DMS114 treated with DMSO at 0.1 percent for 48 hours (cell line): Measurements from ENCODE around the gene BCAS3.
"Not testable (repeated sequence)": the region's sequence is repeated elsewhere in the genome, so short reads cannot be mapped to it uniquely, and the experiment has no call there.

ENCODE experiments used
- DNase-seq: peaks from one replicate; lab custom pipeline; 2025; ENCODE audit not compliant: unreplicated experiment; lab: John Stamatoyannopoulos, UW

BCAS3 gene

GRCh38 chr17:61240851-61241468 is 563.3 kb downstream of the BCAS3 start:
- no peak for DNase-seq

DNA sequence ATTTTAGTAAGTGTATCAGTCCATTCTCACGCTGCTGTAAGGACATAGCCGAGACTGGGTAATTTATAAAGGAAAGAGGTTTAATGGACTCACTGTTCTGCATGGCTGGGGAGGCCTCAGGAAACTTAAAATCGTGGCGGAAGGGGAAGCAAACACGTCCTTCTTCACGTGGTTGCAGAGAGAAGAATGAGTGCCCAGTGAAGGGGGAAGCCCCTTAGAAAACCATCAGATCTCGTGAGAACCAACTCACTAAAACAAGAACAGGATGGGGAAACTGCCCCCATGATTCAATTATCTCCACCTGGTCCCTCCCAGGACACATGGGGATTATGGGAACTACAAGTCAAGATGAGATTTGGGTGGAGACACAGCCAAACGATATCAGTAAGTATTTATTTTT is 567.3 kb downstream of the BCAS3 start:
- not testable (repeated sequence) for DNase-seq

DNA sequence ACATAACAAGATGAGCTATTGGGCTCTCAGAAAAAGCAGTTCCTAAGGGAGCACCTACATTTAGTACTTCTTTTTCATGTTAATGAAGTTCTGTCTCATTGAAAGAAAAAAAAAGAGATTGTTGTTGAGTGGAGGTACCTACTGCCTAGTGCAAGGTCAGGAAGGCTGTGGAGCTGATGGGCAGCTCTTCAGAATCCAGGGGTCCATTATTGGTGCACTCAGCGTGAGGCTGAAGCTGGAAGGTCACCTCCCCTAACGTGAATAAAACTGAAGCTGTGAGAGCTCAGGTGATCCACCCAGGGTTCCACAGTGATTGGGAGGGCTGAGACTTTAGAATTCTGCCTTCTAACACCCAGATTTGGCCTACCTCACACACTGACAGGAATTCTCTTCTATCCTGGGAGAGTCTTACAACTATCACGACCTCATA is 568.1 kb downstream of the BCAS3 start:
- DNase-seq: no peak

- DNase-seq: no peak
Observed at GRCh38 chr17:61247439-61247838, 569.8 kb downstream of the BCAS3 start.

GRCh38 chr17:61248399-61248798 is 570.7 kb downstream of the BCAS3 start:
- no peak for DNase-seq

- no peak for DNase-seq
Observed at GRCh38 chr17:61249649-61250299, 572.1 kb downstream of the BCAS3 start.

- no peak for DNase-seq
Observed at GRCh38 chr17:61250335-61250890, 572.8 kb downstream of the BCAS3 start.

- no peak for DNase-seq
Observed at GRCh38 chr17:61251939-61252865, 574.6 kb downstream of the BCAS3 start.

DNA sequence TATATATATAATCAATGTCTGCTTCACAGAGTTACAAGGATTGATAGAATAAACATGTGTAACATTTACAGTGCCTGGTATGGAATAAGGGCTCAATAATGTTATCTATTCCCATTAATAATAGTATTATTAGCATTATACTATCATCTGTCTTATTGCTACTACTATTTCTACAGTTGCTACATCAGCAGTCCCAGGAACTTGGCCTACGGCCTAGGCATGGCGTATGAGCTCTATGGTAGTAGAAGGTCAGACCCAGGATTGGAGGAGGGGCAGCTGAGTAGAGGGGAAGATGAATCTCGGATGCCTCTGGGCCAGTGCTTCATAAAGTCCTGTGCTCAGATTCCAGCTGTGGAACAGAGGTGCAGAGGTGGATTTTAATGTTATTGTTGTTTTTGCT is 575.7 kb downstream of the BCAS3 start:
- no peak for DNase-seq

DNA sequence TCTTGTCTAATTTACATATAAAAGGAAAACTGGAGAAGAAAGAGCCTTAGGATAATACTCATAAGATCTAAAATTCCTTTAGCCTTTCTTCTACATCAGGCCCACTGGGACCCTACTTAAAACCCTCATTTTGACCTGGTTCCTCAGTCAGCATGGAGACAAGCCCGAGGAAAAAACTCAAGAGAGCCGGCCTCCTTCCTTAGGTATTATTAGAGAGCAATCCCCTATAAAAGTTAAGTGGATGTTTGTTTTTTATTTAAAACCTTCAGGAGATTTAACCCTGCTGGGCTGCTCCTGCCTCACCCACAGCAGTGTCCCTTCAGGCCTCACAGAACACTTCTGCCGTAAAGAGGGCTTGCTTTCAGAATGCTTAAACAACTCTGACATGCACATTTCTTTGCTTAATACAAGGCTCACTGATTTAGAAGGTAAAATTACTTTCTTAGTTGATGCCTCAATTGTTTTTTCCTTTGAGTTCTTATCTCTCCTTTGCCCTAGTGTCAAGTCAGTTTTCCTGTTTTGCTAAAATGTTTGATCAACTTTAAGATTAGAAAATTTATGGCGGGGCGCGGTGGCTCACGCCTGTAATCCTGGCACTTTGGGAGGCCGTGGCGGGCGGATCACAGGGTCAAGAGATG is 576.4 kb downstream of the BCAS3 start:
- DNase-seq: no peak

DNA sequence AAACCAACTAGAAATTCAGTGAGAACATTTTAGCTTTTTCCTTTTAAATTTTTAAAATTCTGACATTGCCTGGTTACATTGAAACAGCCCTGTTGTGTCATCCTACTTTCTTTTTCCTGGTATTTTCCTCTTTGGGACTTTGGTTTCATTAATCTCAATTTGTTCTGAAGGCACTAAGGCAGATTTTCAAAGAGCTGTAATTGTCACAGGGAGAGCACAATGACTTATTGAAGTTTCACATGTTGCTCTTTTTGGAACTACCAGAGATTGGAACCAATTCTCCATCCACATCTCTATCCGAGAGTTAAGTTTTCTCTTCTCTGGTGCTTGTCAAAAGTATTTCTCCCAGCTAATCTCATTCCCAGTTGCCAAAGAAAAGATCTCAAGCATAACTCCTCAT is 577.3 kb downstream of the BCAS3 start:
- DNase-seq: no peak

- DNase-seq: no peak
Observed at GRCh38 chr17:61255647-61256046, 578.0 kb downstream of the BCAS3 start.

DNA sequence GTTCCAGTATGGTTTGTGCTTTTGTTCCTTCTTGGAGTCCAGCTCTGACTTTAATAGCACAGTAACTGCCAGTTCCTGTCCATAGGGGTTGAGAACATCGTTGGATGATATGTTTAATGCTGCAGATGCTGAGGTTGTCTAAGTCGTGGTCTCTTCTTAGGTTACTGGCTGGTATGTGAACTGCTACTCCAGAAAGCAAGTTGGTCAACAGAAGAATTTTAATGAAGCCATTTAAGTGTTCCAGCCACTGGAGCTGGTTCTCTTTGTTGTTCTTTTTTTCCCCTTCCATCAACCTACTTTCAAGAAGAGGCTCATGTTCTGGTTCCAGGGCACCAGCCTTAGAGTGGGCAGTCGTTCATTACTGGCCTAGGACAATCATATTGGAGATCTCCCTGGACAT is 581.7 kb downstream of the BCAS3 start:
- no peak for DNase-seq

GRCh38 chr17:61260071-61260797 is 582.6 kb downstream of the BCAS3 start:
- no peak for DNase-seq

DNA sequence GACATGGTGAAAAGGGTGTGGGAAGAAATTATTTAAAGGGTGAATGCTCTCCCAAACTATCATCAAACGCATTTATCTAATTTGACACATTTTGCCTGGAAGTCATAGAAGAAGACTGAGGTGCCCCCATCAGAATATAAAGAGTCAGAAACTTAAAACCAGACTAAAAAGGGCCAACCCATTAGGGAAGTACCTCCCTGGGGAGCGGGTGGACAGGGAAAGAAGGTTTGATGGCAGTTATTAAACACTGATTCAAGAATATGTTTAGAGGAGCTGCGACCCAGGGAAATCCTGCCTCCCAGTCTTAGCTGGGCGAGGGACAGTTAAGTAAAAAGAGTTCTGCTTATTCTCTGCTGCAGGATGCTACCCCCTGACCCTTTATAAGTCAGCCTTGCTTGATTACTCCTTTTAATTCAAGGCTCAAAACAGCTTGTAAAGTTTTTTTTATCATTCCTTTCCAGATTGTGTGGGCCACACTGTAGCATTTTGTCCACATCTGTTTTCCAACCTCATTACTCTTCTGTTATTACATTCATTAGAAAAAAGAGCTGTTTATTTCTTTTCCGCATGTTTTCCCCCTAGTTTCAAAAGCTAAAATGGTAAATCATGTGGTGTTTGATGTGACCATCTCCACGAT is 583.5 kb downstream of the BCAS3 start:
- DNase-seq: no peak

DNA sequence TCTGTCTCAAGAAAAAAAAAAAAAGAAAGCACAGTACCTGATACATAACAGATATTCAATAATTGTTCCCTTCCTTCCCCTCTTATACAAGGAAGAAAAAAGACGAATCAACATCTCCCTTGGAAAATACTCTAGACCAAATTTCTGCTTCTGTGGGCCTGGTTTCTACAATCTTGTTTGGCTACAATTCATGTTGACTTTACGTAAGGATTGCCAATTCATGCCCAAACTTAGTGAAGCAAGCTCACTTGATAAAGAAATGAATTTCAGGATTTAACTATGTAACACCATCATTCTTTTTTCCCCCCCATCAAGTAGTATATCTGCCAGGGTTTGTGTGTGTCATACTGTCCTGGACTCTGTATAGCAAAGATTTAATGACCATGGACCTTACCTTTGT is 587.7 kb downstream of the BCAS3 start:
- no peak for DNase-seq

- no peak for DNase-seq
Observed at GRCh38 chr17:61267847-61268246, 590.2 kb downstream of the BCAS3 start.

GRCh38 chr17:61275395-61275794 is 597.7 kb downstream of the BCAS3 start:
- no peak for DNase-seq

- no peak for DNase-seq
Observed at GRCh38 chr17:61276806-61277205, 599.2 kb downstream of the BCAS3 start.
